HG03571 (cell line): ENCODE data around the gene ZNF211.
A peak's percentile ranks its signal among the peaks of the same experiment; 100 is the strongest.

Experiments
- ATAC-seq: cut with Tn5 transposase; IDR thresholded peaks from one replicate; pipeline ENCODE4 v1.9.1; 2021; ENCODE audit not compliant: unreplicated experiment

The ZNF211 gene

GRCh38 chr19:57632987-57633831, at the start of gene ZNF211:
ZNF211 (plus strand) TSS chr19:57633168; CDS start chr19:57633347, 179 bp downstream.
- ATAC-seq: peak; percentile 98

- peak; percentile 53 for ATAC-seq
Observed at GRCh38 chr19:57583521-57584416, 49.2 kb upstream of the ZNF211 start, which contains the start of gene ZIK1. ZIK1 (plus strand) TSS chr19:57584145; CDS start chr19:57584357, 212 bp downstream.

GRCh38 chr19:57587529-57587928, 45.4 kb upstream of the ZNF211 start:
- no peak for ATAC-seq

- ATAC-seq: no peak
Observed at GRCh38 chr19:57599377-57599760, 33.6 kb upstream of the ZNF211 start.

GRCh38 chr19:57599761-57600383, 33.1 kb upstream of the ZNF211 start, which contains the start of gene ZNF530:
ZNF530 (plus strand) TSS chr19:57599885; CDS start chr19:57604346, 4,461 bp downstream.
- peak; percentile 86 for ATAC-seq

- no peak for ATAC-seq
Observed at GRCh38 chr19:57606931-57607330, 26.0 kb upstream of the ZNF211 start.

- ATAC-seq: no peak
Observed at GRCh38 chr19:57611113-57611512, 21.9 kb upstream of the ZNF211 start.

- peak; percentile 98 for ATAC-seq
Observed at GRCh38 chr19:57613941-57614743, 18.8 kb upstream of the ZNF211 start, which contains the start of gene ZNF134. ZNF134 (plus strand) TSS chr19:57614242; CDS start chr19:57619469, 5,227 bp downstream.

- no peak for ATAC-seq
Observed at GRCh38 chr19:57615346-57615745, 17.6 kb upstream of the ZNF211 start.

GRCh38 chr19:57620673-57621348, 12.2 kb upstream of the ZNF211 start:
- no peak for ATAC-seq

GRCh38 chr19:57623091-57623490, 9.9 kb upstream of the ZNF211 start:
- no peak for ATAC-seq

GRCh38 chr19:57633832-57634131, 814 bp downstream of the ZNF211 start:
- ATAC-seq: no peak

- ATAC-seq: no peak
Observed at GRCh38 chr19:57637379-57637778, 4.4 kb downstream of the ZNF211 start.

- no peak for ATAC-seq
Observed at GRCh38 chr19:57641715-57642234, 8.8 kb downstream of the ZNF211 start.

- no peak for ATAC-seq
Observed at GRCh38 chr19:57642396-57643046, 9.6 kb downstream of the ZNF211 start.

GRCh38 chr19:57643734-57644133, 10.8 kb downstream of the ZNF211 start:
- no peak for ATAC-seq

- no peak for ATAC-seq
Observed at GRCh38 chr19:57648331-57649003, 15.5 kb downstream of the ZNF211 start.

GRCh38 chr19:57651654-57651996, 18.7 kb downstream of the ZNF211 start:
- no peak for ATAC-seq

- ATAC-seq: no peak
Observed at GRCh38 chr19:57653689-57654088, 20.7 kb downstream of the ZNF211 start.
